Raji (cell line): ENCODE results near the gene POLDIP2.

Source experiments
- POLR2A ChIP-seq: IDR thresholded peaks from 2 replicates; pipeline ENCODE4 v1.6.1; 2011; ENCODE audit warnings: low read depth, low read length, control low read depth; ENCODE audit not compliant: insufficient read depth

Gene POLDIP2

GRCh38 chr17:28395426-28395825, 38.1 kb upstream of the POLDIP2 start:
- no peak for TF ChIP-seq POLR2A

DNA sequence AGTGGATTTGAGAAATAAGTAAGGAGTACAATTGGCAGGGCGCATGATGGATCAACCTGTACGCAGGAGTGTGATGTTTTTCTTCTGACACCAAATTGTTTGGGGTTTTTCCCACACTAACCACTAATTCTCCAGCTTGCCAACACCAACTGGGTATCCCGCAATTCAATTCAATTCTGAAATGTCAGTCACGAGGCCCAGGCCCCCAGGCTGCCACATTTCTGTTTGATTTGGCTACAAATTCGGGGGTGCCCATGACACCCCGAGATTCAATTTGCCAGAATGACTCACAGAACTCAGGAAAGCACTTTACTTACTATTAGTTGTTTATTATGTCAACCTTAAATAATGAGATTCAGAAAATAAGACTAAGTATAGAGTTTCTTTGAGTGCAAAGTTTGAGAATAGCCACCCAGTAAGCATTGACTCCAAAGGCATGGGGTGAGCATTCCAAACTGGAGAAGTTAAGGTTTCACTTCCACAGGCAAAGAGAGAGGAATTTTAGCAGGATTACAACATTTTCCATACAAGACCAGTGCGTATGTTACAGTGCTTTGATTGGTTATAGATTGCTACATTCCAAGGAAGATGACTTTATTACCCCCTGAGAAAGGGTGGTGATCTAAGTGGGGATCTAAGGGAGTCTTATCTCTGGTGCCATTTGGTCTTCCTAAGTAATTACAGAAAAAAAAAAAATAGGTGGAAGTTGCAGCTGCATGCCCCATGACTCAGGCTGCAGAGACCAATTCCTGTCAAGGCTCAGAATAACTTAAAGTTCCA, 37.2 kb upstream of the POLDIP2 start:
- TF ChIP-seq POLR2A = no peak

GRCh38 chr17:28392491-28392890, 35.2 kb upstream of the POLDIP2 start:
- no peak for TF ChIP-seq POLR2A

GRCh38 chr17:28391401-28391800, 34.1 kb upstream of the POLDIP2 start:
- no peak for TF ChIP-seq POLR2A

DNA sequence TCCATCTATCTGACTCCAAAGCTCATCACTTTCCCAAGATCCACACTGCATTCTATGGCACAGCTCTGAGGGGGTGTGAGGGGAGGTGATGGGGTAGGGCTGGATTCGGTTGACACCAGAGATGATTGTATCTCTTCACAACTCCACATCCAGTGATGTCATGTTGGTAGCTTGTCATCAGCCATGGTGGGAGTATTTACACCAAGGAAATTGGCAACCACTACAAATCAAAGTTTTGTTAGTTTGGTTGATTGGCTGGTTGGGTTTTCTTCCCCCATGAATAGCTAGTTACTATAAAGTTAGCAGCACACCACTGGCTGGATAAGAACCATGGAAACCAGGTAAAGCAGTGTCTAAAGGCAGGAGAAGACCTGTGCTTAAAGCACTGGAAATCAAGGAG, 33.7 kb upstream of the POLDIP2 start:
- TF ChIP-seq POLR2A = no peak

DNA sequence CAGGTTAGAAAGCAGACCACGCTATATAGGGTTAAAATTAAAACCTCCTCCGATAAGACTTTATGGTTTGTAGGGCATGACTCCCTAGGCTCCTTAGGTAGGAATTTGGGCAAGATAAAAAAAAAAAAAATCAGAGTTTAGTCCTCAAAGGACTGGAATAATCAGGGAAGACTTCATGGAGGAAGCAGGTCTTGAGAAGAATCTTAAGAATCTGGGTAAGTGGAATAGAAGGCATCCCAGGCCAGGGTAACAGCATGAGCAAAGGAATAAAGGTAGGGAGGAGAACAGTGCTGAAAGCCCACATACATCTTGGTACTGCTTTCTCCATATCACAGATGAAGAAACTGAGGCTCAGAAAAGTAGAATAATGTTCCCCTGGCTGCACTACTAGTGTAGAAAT, 33.2 kb upstream of the POLDIP2 start:
- TF ChIP-seq POLR2A = no peak

DNA sequence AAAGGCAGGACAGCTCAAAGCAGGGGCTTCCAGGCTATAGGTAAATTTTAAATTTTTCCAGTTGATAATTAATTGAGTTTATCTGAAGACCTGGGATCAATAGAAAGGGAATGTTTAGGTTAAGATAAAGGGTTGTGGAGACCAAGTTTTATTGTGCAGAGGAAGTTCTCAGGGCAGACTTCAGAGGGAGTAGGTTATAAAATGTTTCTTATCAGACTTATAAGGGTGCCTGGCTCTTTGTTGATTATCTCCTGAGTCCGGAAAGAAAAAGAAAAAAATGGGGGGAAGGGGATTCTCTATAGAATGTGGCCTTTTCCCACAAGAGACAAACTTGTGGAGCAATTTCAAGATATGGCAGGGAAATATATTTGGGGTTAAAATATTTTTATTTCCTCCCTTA, 32.8 kb upstream of the POLDIP2 start:
- TF ChIP-seq POLR2A = no peak

DNA sequence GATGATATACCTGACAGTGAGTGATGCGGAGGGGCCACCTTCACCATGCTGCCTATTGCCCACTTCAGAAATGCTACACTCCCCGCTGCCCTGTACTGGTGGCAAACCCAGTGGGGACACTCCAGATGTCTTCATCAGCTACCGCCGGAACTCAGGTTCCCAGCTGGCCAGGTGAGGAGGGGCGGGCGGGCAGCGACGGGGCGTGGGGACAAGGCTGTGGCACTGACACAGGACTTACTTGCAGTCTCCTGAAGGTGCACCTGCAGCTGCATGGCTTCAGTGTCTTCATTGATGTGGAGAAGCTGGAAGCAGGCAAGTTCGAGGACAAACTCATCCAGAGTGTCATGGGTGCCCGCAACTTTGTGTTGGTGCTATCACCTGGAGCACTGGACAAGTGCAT, 30.8 kb upstream of the POLDIP2 start:
- no peak for TF ChIP-seq POLR2A

GRCh38 chr17:28386391-28386790, 29.1 kb upstream of the POLDIP2 start:
- TF ChIP-seq POLR2A = no peak

DNA sequence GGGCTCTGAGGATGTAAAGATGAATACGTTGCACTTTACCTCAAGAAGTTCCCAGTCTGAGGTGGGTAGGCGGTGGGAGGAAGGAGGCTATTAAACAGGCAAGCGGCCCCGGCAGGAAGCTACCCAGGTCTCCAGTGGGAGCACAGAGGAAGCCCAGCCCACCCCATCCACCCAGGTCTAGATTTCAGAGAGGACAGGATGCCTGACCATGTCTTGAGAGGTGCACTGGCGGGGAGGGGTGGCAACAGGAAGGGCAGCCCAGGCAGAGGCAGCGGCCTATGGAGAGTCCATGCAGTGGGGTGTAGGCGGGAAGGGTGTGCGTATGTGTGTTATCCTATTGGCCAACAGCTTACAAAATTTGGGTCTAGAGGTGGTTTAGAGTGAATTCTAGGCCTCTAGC, 28.1 kb upstream of the POLDIP2 start:
- no peak for TF ChIP-seq POLR2A

GRCh38 chr17:28385037-28385400, 27.7 kb upstream of the POLDIP2 start:
- no peak for TF ChIP-seq POLR2A

DNA sequence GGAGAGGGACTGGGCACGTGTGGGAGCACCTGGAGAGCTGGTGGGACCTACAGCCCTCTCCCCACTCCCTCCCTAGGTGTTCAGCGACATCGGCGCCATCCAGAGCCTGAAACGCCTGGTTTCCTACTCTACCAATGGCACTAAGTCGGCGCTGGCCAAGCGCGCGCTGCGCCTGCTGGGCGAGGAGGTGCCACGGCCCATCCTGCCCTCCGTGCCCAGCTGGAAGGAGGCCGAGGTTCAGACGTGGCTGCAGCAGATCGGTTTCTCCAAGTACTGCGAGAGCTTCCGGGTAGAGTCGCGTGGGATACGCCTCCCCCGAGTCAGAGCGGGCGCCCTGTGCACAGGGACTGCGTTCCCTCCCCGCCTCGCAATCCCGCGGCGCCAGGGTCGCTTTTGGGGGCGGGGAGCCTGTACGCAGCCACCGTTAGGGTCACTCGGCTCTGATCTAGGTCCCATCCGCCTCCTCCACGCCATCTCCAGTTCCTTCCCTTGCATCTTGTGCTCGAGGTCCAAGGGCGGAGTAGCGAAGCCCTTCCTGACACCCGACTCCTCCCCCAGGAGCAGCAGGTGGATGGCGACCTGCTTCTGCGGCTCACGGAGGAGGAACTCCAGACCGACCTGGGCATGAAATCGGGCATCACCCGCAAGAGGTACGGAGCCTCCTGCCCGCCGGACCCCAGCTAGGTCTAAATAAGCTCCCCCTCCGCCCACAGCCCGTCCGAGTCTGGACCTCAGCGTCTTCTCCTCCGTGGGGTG, 27.1 kb upstream of the POLDIP2 start:
- TF ChIP-seq POLR2A = no peak

DNA sequence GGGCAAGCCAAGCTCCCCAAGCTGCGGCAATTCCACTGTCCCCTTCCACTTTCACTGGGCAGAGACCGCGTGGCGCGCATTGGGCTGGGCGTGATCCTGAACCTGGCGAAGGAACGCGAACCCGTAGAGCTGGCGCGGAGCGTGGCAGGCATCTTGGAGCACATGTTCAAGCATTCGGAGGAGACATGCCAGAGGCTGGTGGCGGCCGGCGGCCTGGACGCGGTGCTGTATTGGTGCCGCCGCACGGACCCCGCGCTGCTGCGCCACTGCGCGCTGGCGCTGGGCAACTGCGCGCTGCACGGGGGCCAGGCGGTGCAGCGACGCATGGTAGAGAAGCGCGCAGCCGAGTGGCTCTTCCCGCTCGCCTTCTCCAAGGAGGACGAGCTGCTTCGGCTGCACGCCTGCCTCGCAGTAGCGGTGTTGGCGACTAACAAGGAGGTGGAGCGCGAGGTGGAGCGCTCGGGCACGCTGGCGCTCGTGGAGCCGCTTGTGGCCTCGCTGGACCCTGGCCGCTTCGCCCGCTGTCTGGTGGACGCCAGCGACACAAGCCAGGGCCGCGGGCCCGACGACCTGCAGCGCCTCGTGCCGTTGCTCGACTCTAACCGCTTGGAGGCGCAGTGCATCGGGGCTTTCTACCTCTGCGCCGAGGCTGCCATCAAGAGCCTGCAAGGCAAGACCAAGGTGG, 24.0 kb upstream of the POLDIP2 start:
- no peak for TF ChIP-seq POLR2A

GRCh38 chr17:28379814-28380801, 22.8 kb upstream of the POLDIP2 start:
- TF ChIP-seq POLR2A = no peak

DNA sequence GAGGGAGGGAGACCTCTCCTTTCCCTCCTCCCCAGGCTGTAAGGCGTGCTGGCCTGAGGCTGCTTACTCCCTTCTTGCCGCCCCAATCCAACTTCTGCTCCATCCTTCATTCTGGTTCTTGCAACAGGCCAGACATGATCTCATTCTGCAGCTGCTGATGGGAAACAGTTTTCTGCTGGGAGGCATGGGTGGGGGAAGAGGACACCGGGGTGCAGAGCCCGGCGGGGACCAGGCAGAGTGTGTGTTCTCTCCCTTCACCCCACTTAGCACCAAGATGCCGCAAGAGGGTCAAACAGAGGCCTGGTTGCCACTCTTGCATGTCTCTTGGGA, 15.6 kb upstream of the POLDIP2 start:
- TF ChIP-seq POLR2A = no peak

DNA sequence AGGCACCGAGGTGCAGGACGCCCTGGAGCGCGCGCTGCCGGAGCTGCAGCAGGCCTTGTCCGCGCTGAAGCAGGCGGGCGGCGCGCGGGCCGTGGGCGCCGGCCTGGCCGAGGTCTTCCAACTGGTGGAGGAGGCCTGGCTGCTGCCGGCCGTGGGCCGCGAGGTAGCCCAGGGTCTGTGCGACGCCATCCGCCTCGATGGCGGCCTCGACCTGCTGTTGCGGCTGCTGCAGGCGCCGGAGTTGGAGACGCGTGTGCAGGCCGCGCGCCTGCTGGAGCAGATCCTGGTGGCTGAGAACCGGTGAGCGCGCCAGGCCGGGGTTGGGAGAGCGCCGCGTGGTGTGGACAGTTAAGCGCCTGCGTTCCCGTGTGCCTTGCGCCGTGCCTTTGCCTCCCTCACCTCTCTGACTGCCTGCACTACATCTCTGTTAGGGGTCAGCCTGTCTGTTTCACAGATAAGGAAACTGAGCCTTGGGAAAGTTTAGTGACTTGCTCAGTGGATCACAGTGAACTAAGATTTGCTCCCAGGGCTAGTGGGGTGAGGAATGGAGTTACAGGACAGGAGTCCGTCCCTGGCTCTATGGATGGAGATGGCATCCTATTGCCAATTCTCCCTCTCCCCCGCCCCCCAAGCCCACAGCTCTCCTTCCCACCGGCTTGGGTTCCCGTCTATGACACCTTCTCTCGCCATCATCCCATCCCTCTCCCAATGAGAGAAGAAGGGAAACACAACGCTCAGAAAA, 15.0 kb upstream of the POLDIP2 start:
- TF ChIP-seq POLR2A = no peak
